RWPE1 (cell line): ENCODE data around the gene TGM5.
"Not testable (repeated sequence)": the region's sequence is repeated elsewhere in the genome, so short reads cannot be mapped to it uniquely, and the experiment has no call there.

Experiments used
- CTCF ChIA-PET: fragments of 350-600 bp; sonication (Branson Sonifier 250); formaldehyde crosslinking; extraction: SDS; loops from one replicate; lab custom pipeline; 2021; lab: Yijun Ruan, JAX
- POLR2A ChIA-PET: fragments of 400-600 bp; formaldehyde crosslinking; extraction: SDS; loops from one replicate; lab custom pipeline; 2020; ENCODE audit warnings: antibody characterized with exemption; ENCODE audit not compliant: low non-redundant PET; lab: Yijun Ruan, JAX
- DNase-seq: peaks from one replicate; pipeline ENCODE4 v3.0.0; 2012; ENCODE audit warnings: low spot score
- H3K27ac ChIP-seq: fragments of 450-650 bp; 2 replicates; pipeline ENCODE4 v1.5.1; 2017
- TF ChIP-seq, protein P1 (sequence below): fragments of 450-650 bp; conservative IDR thresholded peaks from 2 replicates; pipeline ENCODE4 v1.5.1; 2017; ENCODE audit warnings: low read depth, mild to moderate bottlenecking

The TGM5 gene

GRCh38 chr15:43232289-43232874, 34.3 kb downstream of the TGM5 start:
- TF ChIP-seq, protein P1, sequence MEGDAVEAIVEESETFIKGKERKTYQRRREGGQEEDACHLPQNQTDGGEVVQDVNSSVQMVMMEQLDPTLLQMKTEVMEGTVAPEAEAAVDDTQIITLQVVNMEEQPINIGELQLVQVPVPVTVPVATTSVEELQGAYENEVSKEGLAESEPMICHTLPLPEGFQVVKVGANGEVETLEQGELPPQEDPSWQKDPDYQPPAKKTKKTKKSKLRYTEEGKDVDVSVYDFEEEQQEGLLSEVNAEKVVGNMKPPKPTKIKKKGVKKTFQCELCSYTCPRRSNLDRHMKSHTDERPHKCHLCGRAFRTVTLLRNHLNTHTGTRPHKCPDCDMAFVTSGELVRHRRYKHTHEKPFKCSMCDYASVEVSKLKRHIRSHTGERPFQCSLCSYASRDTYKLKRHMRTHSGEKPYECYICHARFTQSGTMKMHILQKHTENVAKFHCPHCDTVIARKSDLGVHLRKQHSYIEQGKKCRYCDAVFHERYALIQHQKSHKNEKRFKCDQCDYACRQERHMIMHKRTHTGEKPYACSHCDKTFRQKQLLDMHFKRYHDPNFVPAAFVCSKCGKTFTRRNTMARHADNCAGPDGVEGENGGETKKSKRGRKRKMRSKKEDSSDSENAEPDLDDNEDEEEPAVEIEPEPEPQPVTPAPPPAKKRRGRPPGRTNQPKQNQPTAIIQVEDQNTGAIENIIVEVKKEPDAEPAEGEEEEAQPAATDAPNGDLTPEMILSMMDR: no peak
- H3K27ac ChIP-seq: no peak overlapping the region
- CTCF ChIA-PET: interaction anchor here (3.1 kb wide), 1 partner anchor 53 kb away, joined by 12 read pairs; no protein-coding TSS in a partner anchor

DNA sequence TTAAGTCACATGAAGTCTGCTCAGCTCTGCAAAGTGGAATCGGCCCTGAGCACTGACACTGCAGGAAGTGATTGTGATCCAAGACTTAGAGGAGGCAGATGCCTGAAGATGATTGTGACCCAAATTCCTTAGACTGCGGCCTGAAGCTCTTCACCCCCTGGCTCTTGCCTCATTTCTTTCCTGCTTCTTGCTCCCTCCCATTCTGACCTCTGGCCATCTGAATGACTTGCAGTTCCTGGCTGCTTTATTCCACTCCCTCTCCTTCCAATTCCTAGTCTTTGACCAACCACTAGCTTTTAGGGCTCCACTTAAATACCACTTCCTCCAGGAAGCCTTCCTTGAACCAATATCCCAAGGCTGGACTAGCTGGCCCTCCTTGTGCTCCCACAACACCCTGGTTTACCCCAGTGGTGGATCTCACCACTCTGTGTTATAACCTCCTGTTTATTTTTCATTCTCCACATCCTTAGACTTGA, 36.0 kb downstream of the TGM5 start:
- DNase-seq: no peak
- H3K27ac ChIP-seq: no peak overlapping the region
- POLR2A ChIA-PET: no interaction called here
- TF ChIP-seq, protein P1: no peak
- CTCF ChIA-PET: interaction anchor here (0.6 to 3.1 kb wide), 3 partner anchors 55 to 1775 kb away, joined by 3 to 12 read pairs (median 3); no protein-coding TSS in a partner anchor

More at GRCh38 chr15:43232289-43232874, 34.3 kb downstream of the TGM5 start:
- POLR2A ChIA-PET: no interaction called here
- no peak for DNase-seq

DNA sequence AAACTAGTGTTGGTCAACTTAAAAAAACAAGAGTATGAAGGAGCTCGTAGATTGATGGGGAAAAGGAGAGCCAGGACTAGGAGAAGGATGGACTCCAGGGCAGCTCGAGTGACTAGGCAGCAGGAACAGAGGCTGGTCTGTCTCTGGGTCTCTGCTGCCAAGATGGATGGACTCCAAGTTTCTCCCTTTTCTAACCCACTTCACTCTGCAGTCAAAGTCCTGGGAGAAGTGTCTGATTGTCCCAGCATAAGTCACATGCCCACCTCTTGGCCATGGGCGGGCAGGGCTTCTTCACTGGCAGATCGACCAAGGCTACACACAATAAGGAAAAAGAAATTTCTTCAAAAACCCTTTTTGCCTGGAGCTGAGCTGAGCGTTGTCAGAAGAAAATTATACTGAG, 36.8 kb downstream of the TGM5 start:
- no peak overlapping the region for H3K27ac ChIP-seq
- ChIA-PET POLR2A (no interaction called here), CTCF (interaction anchor here (0.6 kb wide), 1 partner anchor 1775 kb away, joined by 3 read pairs; no protein-coding TSS in a partner anchor)
- TF ChIP-seq, protein P1: no peak
- no peak for DNase-seq

GRCh38 chr15:43226436-43227305, 40.1 kb downstream of the TGM5 start:
- TF ChIP-seq, protein P1: no peak
- ChIA-PET POLR2A (no interaction called here), CTCF (interaction anchor here (1.2 to 4.4 kb wide), 4 partner anchors 11 to 103 kb away, joined by 3 to 95 read pairs (median 16); partner anchors contain the start of gene TGM5)
- no peak overlapping the region for H3K27ac ChIP-seq
- DNase-seq: no peak

DNA sequence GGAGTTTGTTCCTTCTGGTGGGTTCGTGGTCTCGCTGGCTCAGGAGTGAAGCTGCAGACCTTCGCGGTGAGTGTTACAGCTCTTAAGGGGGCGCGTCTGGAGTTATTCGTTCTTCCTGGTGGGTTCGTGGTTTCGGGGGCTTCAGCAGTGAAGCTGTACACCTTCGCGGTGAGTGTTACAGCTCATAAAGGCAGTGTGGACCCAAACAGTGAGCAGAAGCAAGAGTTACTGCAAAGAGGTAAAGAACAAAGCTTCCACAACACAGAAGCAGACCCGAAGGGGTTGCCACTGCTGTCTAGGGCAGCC, 40.8 kb downstream of the TGM5 start:
- POLR2A ChIA-PET: interaction anchor here (0.6 kb wide), 1 partner anchor 131 kb away, joined by 6 read pairs; no protein-coding TSS in a partner anchor
- CTCF ChIA-PET: interaction anchor here (0.6 to 4.4 kb wide), 18 partner anchors 10 to 468 kb away, joined by 3 to 95 read pairs (median 4); partner anchors contain the start of genes TGM5 and TGM7
- not testable (repeated sequence) for H3K27ac ChIP-seq, DNase-seq

DNA sequence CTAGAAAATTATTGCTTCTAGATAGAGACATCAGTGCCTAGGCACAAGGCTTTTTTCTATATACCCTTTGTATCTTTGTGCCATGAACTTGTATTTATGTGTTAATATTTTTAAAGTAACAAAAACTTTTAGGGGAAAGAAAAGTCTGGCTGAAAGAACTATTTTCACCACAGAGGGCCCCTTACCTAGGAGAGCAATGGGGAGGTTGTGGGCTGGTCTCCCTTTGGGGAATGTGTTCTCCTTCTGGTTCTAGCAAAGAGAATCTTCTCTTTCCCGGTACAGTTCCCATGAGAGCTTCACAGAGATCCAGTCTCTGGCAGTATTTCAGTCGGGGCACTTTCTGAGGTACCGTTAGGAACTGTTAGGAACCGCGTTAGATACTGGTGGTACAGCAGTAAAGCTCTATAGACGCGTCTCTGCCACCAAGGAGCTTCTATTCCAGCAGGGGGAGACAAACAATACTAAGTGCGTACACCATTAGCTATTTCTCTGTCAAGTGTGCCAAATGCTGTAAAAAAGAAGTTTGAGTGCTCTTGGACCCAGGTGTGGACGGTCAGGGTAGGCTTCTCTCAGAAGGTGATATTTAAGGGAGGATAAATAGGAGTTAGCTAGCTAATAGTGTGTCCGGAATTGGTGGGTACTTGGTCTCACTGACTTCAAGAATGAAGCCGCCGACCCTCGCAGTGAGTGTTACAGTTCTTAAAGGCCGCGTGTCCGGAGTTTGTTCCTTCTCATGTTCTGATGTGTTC, 41.4 kb downstream of the TGM5 start:
- TF ChIP-seq, protein P1: peak; percentile 80
- CTCF ChIA-PET: interaction anchor here (0.6 to 4.4 kb wide), 24 partner anchors 9 to 467 kb away, joined by 3 to 95 read pairs (median 4); partner anchors contain the start of genes TGM5 and TGM7
- H3K27ac ChIP-seq: no peak overlapping the region
- POLR2A ChIA-PET: interaction anchor here (0.6 kb wide), 1 partner anchor 131 kb away, joined by 6 read pairs; no protein-coding TSS in a partner anchor
- DNase-seq: peak; percentile 57
